ENCODE data around the gene ATP5PB. TPM values are rescaled to one million over a fixed set of nuclear protein-coding genes. Genes with fewer than 3 reads are reported as not detected.
A peak's percentile ranks its signal among the peaks of the same experiment; 100 is the strongest.

Gene ATP5PB
- total RNA-seq, 2 experiments from 2014 or later, result 272 to 286 TPM

DNA sequence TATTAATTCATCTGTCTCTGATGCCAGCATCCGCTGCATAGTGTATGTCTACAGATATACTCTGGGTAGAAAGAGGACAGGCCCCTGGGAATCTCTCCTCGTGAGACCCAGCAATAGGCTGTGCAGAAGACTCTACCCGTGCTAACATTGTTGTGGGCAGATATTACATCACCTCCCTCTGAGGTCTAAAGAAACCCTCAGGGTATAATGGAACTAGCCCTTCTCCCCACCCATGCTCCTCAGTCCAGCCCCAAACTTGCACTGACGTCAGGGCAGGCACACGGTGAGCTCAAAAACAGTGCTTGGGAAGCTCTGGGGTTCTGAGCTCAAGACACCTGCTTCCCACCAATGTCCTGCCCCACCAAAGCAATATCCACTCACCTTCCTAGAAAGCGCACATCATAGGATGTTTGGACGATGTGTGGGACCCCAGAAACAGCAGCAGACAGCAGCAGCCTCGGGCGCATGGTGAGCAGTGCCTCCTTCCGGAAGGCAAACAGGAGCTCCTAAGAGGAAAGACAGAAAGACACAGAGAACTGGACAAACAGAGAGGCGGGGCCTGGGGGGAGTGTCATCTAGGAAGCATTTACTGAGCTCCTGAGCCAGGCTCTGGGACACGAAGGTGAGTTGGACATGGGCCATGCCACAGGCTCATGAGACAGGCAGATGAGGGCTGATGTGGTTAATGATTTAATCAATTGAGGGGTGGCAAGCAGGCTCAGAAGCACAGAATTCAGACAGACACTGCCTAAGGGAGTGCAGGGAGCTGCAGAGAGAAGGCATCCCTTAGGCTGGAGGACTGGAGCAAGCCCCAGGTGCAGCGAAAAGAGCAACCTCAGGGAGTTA is 26.5 kb upstream of the ATP5PB start:
- Mint-ChIP-seq H3K27me3 (peaks cover 1% of the 10 kb centered on the region), H3K9me3 (no peaks in the 10 kb centered on the region), H3K4me3 (no peak overlapping the region), H3K36me3 (ENCODE audit: low read depth) (no peaks in the 10 kb centered on the region), H3K27ac (no peak overlapping the region), H3K4me1 (no peaks in the 10 kb centered on the region)
- DNase-seq, result no peak
- ChIA-PET CTCF (no interaction called here), POLR2A (interaction anchor here (0.6 kb wide), 1 partner anchor 275 kb away, joined by 3 read pairs; no protein-coding TSS in a partner anchor)

DNA sequence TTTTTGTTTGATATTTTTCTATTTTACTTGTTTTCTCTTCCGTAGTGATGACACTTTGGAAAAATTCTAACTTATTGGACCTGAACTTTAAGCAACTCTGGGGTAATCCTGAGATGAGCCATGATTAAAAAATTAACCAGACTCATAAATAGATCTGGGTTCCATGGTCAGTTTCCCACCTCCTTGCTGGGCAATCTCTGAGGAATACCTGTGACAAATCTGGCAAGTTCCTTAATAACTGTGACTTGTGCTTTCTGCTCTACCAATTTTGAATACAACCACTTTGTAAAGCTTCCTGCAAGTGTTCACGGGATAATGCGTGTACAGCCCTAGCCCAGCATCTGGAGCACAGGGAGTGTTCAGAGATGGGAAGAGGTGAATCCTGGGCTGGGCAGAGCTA is 25.0 kb upstream of the ATP5PB start:
- POLR2A ChIA-PET, result interaction anchor here (1.4 kb wide), 1 partner anchor 24 kb away, joined by 3 read pairs; no protein-coding TSS in a partner anchor
- Mint-ChIP-seq H3K36me3 (ENCODE audit: low read depth) (no peaks in the 10 kb centered on the region), H3K9me3 (no peaks in the 10 kb centered on the region), H3K4me1 (no peaks in the 10 kb centered on the region), H3K4me3 (no peak overlapping the region), H3K27ac (no peak overlapping the region), H3K27me3 (peaks cover 1% of the 10 kb centered on the region)
- CTCF ChIA-PET, result no interaction called here
- DNase-seq, result no peak

DNA sequence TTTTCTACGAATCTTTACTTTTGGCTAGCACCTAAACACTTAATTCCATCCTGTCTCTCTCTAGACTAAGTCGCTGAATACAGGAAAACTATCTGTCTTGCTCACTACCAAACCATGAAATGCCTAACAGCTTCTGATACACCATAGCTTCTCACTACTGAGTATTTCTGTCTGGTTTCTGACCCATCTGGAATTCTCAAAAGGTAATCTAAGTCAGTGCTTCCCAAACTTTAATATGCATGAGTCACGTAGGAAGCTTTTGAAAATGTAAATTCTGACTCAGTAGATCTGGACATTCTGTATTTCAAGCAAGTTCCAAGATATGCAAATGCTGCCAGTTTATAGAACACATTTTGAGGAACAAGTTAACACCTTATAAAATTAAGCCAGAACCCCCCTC is 12.5 kb upstream of the ATP5PB start:
- peaks cover under 1% of the 10 kb centered on the region for H3K4me1 Mint-ChIP-seq
- H3K27me3 Mint-ChIP-seq, result no peaks in the 10 kb centered on the region
- POLR2A ChIA-PET, result interaction anchor here (0.6 kb wide), 1 partner anchor 275 kb away, joined by 3 read pairs; no protein-coding TSS in a partner anchor
- CTCF ChIA-PET, result interaction anchor here (2.3 kb wide), 1 partner anchor 11 kb away, joined by 5 read pairs; no protein-coding TSS in a partner anchor
- peaks cover 33% of the 10 kb centered on the region for H3K36me3 Mint-ChIP-seq (ENCODE audit: low read depth)
- no peak overlapping the region for H3K4me3 Mint-ChIP-seq
- no peak overlapping the region for H3K27ac Mint-ChIP-seq
- no peaks in the 10 kb centered on the region for H3K9me3 Mint-ChIP-seq
- DNase-seq, result no peak

DNA sequence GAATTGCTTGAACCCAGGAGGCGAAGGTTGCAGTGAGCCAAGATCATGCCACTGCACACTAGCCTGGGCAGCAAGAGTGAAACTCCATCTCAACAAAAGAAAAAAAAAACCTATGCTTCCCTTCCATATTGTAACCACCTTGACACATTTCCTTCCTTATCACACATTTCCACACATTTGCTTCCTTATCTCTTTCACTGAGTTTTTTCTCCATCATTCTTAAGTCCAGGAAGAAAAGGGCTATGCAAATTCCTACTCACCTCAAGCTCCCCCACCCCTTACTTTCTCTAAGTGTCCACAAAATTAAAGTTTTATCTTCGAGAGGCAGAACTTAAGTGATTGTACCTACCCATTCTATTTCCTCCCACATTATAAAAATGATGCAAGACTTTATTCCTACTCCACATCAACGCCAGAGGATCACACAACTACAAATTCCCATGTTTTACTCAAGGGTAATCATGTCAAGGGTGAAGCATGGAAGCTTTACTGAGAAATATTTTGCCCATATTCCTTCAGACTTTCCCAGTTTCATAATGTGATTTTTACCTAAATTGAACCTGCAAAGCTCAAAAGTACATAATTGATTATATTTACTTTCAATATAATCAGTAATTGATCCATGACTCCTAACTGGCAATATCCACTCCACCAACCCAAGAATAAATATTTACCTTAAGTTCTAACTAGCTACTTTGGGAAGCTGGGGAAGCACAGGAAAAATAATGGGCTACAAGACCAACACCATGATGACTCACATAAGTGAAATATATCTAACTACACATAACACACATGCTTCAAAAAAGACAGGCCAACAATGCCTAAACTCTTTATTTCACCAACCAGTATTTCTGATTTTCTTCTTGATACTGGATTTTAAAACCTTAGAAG is 9.6 kb upstream of the ATP5PB start:
- ChIA-PET CTCF (interaction anchor here (1.0 to 2.5 kb wide), 5 partner anchors 9 to 321 kb away, joined by 3 to 11 read pairs (median 3); partner anchors contain the start of genes ATP5PB, OVGP1 and WDR77), POLR2A (interaction anchor here (1.8 to 2.1 kb wide), 2 partner anchors 9 to 31 kb away, joined by 5 to 6 read pairs; partner anchors contain the start of genes ATP5PB and WDR77)
- Mint-ChIP-seq H3K27me3 (no peaks in the 10 kb centered on the region), H3K27ac (no peak overlapping the region), H3K36me3 (ENCODE audit: low read depth) (peaks cover 59% of the 10 kb centered on the region), H3K4me3 (no peak overlapping the region), H3K4me1 (peaks cover 18% of the 10 kb centered on the region), H3K9me3 (no peaks in the 10 kb centered on the region)
- no peak for DNase-seq

DNA sequence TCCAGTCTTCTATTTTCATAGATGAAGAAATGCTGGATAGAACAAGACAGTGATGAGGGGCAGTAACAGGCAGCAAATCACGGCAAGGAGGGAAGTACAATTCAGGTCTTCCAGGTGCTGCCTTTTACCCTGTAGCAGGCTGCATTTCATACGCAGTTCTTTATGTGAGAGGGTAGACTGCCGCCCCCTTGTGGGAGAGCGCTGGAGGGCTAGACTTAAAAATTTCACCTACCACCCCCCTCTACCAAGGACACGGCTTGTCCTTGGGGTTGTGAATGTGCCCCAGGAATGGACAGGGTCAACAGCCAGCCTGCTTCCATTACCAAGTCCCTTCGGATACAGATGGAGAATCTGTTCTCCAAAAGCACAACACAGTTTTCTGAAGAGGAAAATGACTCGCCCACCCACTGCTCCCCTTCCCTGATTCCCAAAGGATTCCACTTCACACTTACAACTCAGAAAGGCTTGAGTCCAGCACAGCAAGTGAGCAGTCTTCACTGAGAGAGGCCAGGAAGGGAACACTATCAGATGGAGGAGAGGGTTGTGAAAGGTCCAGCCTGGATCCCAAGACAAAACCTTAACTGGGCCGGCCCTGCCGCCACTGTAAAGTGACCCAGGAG is 7.6 kb upstream of the ATP5PB start:
- DNase-seq, result peak; percentile 65
- POLR2A ChIA-PET, result interaction anchor here (1.0 to 1.7 kb wide), 4 partner anchors 33 to 242 kb away, joined by 3 to 5 read pairs (median 3); no protein-coding TSS in a partner anchor
- Mint-ChIP-seq H3K4me3 (no peak overlapping the region), H3K27me3 (no peaks in the 10 kb centered on the region), H3K9me3 (no peaks in the 10 kb centered on the region), H3K27ac (peak overlapping the region; percentile 15), H3K4me1 (peaks cover 29% of the 10 kb centered on the region), H3K36me3 (ENCODE audit: low read depth) (peaks cover 69% of the 10 kb centered on the region)
- CTCF ChIA-PET, result interaction anchor here (0.9 to 2.5 kb wide), 7 partner anchors 8 to 319 kb away, joined by 3 to 11 read pairs (median 3); no protein-coding TSS in a partner anchor

DNA sequence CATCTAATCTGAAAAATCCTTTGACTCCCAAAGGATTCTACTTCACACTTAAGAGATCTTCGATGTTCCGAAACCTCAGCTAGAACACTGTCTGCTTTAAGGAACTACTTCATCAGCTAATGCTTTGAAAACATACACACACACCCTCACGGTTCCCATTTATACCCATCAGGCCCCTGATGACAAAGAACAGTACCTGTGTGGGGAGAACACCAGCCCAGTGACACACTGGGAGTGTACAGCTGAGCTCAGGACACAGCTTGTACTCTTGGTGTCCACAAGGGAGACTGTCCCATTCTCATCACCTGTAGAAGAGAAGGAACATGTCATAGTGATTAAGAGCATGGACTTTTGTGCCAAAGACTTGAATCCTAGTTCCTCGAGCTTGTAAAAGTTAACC is 6.8 kb upstream of the ATP5PB start:
- H3K27me3 Mint-ChIP-seq, result no peaks in the 10 kb centered on the region
- no peaks in the 10 kb centered on the region for H3K9me3 Mint-ChIP-seq
- H3K4me1 Mint-ChIP-seq, result peaks cover 37% of the 10 kb centered on the region
- H3K4me3 Mint-ChIP-seq, result no peak overlapping the region
- no peak overlapping the region for H3K27ac Mint-ChIP-seq
- no peak for DNase-seq
- CTCF ChIA-PET, result interaction anchor here (0.6 to 1.9 kb wide), 7 partner anchors 9 to 329 kb away, joined by 3 to 8 read pairs (median 3); no protein-coding TSS in a partner anchor
- peaks cover 71% of the 10 kb centered on the region for H3K36me3 Mint-ChIP-seq (ENCODE audit: low read depth)
- POLR2A ChIA-PET, result interaction anchor here (1.0 to 1.7 kb wide), 3 partner anchors 32 to 178 kb away, joined by 3 to 5 read pairs (median 3); no protein-coding TSS in a partner anchor

DNA sequence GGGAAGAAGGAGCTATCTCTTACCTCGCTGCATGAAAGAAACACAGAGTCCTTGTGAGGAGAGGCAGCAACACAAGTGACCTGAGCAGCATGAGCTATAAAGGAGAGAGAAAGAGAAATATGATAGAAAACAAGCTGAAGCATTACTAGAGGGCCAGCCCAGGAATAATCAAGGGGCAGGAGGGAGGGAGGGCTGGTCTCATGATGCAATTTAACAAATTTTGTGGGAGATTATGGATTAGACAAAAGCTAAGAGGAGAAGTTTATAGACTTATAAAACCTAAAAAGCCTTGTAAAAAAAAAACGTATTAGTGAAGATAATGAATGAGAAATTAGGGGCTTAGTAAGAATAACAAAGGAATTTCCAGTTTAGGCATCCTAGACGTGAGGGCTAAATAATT is 5.2 kb upstream of the ATP5PB start:
- Mint-ChIP-seq H3K4me1 (peaks cover 46% of the 10 kb centered on the region), H3K27me3 (no peaks in the 10 kb centered on the region)
- POLR2A ChIA-PET, result no interaction called here

DNA sequence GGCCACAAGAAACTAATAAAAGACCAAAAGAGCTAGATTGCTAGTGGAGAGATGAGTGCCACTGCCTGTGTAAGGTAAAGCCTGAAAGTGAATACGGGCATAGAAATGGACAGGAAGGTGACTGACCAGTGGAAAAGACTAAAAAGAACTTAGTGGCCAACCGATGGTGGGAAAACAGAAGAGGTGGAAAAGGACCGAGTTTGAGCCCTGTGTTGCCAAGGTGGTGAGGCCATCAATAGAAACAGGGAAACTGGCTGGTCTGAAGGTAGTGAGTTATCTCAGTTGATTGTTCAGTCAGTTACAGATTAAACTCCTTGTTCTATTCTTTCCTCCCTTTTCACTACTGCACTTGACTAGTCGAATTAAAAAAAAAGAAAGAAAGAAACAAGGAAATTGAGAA is 2.7 kb upstream of the ATP5PB start:
- Mint-ChIP-seq H3K9me3 (no peaks in the 10 kb centered on the region), H3K27me3 (no peaks in the 10 kb centered on the region), H3K4me3 (peak overlapping the region; percentile 12), H3K4me1 (peaks cover 66% of the 10 kb centered on the region), H3K36me3 (ENCODE audit: low read depth) (peaks cover 63% of the 10 kb centered on the region), H3K27ac (no peak overlapping the region)
- CTCF ChIA-PET, result interaction anchor here (1.6 kb wide), 1 partner anchor 323 kb away, joined by 3 read pairs; no protein-coding TSS in a partner anchor
- POLR2A ChIA-PET, result interaction anchor here (1.4 to 8.9 kb wide), 3 partner anchors 28 to 309 kb away, joined by 3 to 137 read pairs (median 22); partner anchors contain the start of genes C1orf162, DDX20 and RAP1A
- DNase-seq, result no peak

More for the DNA sequence above, 5.2 kb upstream of the ATP5PB start:
- no peak overlapping the region for H3K27ac Mint-ChIP-seq
- H3K4me3 Mint-ChIP-seq, result no peak overlapping the region
- no peak for DNase-seq
- CTCF ChIA-PET, result interaction anchor here (0.6 to 1.9 kb wide), 4 partner anchors 9 to 271 kb away, joined by 3 to 8 read pairs (median 4); no protein-coding TSS in a partner anchor
- H3K9me3 Mint-ChIP-seq, result no peaks in the 10 kb centered on the region
- H3K36me3 Mint-ChIP-seq (ENCODE audit: low read depth), result peaks cover 63% of the 10 kb centered on the region

DNA sequence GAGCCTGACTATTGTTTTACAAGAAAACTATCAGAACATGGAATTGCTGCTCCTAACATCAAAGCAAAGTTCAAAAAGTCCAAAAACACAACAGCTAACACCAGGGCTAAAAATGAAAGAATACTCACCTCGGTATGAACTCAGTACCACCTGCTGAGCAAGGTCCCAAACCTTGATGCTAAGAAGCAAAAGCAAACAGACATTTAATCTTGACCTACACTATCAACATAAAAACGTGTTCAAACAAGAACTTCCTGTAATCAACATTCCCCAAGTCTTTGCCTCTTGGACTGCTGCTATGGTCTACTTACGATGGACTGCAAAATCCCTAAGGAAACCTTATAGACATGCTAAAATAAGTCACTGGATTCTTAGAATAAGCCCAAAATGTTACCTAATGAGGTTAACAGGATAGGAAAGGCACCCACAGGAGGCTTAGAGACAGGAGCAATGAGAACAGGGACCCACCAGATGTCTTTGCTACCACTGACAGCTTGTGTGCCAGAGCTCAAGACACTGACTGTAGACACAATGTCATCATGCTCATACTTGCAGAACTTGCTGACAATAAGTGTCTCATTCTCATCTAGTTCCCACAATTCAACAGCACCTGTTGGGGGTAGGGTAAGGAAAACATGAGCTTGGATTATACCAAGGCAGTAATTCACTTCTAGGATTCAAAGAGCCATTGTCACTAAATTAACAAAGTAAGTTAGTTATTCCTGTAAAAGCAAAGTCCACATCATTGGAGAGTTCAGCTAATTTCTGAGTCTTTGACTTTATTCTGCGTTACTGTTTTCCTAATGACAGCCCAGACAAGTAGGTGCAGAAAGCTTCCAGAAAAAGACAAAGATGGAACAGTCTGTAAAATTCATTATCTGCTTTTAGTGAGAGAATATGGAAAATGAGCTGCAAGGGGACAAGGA is 2.0 kb upstream of the ATP5PB start:
- ChIA-PET POLR2A (interaction anchor here (1.0 to 8.9 kb wide), 10 partner anchors 16 to 574 kb away, joined by 3 to 137 read pairs (median 7); partner anchors contain the start of genes C1orf162, CD53, DDX20 and LRIF1), CTCF (interaction anchor here (0.6 to 2.5 kb wide), 9 partner anchors 10 to 322 kb away, joined by 3 to 23 read pairs (median 4); no protein-coding TSS in a partner anchor)
- H3K27ac Mint-ChIP-seq, result peak overlapping the region; percentile 95
- no peak for DNase-seq
- peak overlapping the region; percentile 100 for H3K4me3 Mint-ChIP-seq
- H3K4me1 Mint-ChIP-seq, result peaks cover 67% of the 10 kb centered on the region
- peaks cover 62% of the 10 kb centered on the region for H3K36me3 Mint-ChIP-seq (ENCODE audit: low read depth)
- no peaks in the 10 kb centered on the region for H3K9me3 Mint-ChIP-seq
- no peaks in the 10 kb centered on the region for H3K27me3 Mint-ChIP-seq

DNA sequence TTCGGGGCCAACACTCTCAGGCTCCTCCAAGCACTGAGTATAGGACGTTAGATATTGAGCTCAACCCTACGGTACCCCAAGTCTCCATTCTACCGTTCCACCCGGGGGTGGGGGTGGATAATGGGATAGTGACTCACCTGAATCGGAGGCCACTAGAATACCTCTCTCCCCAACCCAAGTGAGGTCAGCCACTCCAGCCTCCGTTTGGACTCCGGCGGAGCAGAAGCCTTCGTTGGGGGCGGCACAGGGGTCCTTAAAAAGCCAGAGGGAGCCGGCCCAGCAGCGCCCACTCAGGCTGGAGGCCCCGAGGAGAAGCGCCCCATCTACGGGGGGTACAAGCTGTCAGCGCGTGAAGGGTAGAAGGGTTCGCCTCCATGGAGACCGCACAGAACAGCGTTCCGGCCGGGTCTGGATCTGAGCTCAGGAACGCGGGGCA is 764 bp upstream of the ATP5PB start:
- Mint-ChIP-seq H3K4me3 (peak overlapping the region; percentile 100), H3K9me3 (no peaks in the 10 kb centered on the region), H3K27me3 (no peaks in the 10 kb centered on the region), H3K4me1 (peaks cover 73% of the 10 kb centered on the region), H3K36me3 (ENCODE audit: low read depth) (peaks cover 54% of the 10 kb centered on the region), H3K27ac (peak overlapping the region; percentile 95)
- no peak for DNase-seq
- ChIA-PET POLR2A (interaction anchor here (0.7 to 8.9 kb wide), 27 partner anchors 8 to 1170 kb away, joined by 3 to 137 read pairs (median 4); partner anchors contain the start of genes C1orf162, CD53, DDX20 and INKA2), CTCF (interaction anchor here (0.8 to 2.5 kb wide), 13 partner anchors 8 to 321 kb away, joined by 3 to 23 read pairs (median 3); no protein-coding TSS in a partner anchor)

DNA sequence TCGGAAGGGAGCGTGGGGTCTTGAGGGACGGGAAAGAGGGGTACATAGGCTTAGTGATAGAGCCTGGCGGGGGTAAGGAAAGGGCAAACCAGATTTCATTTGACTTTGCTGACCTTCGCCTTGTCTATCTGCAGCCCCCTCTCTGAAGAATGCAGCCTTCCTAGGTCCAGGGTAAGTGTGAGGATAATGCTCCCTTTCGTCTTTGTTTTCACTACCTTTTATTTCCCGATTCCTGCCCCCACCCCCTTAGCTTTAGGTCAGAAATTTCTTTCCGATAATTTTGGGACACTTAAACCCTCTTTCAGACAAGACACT is 396 bp downstream of the ATP5PB start:
- POLR2A ChIA-PET, result interaction anchor here (0.9 to 8.9 kb wide), 13 partner anchors 12 to 1169 kb away, joined by 3 to 137 read pairs (median 7); partner anchors contain the start of genes C1orf162, DDX20, INKA2 and RAP1A
- Mint-ChIP-seq H3K4me1 (peaks cover 78% of the 10 kb centered on the region), H3K27ac (peak overlapping the region; percentile 95), H3K4me3 (peak overlapping the region; percentile 100), H3K27me3 (no peaks in the 10 kb centered on the region), H3K9me3 (no peaks in the 10 kb centered on the region), H3K36me3 (ENCODE audit: low read depth) (peaks cover 54% of the 10 kb centered on the region)
- CTCF ChIA-PET, result interaction anchor here (1.2 to 5.5 kb wide), 4 partner anchors 10 to 305 kb away, joined by 3 to 28 read pairs (median 4); no protein-coding TSS in a partner anchor
- DNase-seq, result no peak

Measured in activated CD4-positive, alpha-beta memory T cell treated with anti-CD3 and anti-CD28 coated beads, Interleukin-2, amount 10 ng/mL, durations not matched to agents 7 days and 5 days (primary cell).